Measurements from ENCODE around the gene MEIOB.
A peak's percentile ranks its signal among the peaks of the same experiment; 100 is the strongest.

Gene MEIOB

DNA sequence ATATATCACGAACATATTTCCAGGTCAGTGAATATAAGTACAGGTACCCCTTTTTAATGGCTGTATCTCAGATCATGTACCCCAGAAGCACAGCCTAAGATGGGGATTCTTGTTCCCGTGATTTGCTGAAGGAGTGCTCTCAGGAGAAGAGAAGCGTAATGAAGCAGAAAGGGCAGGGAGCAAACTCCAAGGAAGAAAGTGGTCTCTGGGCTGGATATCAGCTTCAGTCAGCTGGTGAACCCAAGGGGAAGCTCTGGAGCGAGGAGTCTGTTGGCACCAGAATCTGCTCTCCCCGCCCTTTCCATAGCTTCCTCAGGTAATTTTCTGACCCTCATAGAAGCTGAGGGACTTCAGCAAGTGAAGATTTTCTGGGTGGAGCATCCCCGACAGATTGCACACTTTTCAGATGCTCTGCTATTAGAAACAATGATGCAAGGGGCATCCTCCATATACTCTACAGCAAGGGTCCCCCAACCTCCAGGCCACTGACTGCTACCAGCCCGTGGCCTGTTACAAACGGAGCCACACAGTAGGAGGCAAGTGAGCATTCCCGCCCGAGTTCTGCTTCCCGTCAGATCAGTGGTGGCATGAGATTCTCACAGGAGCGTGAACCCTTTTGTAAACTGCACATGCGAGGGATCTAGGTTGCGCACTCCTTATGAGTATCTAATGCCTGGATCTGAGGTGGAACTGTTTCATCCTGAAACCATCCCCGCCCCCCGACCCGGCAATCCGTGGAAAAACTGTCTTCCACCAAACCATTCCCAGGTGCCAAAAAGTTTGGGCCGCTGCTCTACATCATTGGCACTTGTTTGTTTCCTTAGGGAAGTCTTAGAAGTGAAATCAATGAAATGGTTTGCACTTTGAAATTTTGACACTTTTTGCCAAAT, 40.5 kb downstream of the MEIOB start:
- no peak for DNase-seq (ENCODE audit: low spot score)

DNA sequence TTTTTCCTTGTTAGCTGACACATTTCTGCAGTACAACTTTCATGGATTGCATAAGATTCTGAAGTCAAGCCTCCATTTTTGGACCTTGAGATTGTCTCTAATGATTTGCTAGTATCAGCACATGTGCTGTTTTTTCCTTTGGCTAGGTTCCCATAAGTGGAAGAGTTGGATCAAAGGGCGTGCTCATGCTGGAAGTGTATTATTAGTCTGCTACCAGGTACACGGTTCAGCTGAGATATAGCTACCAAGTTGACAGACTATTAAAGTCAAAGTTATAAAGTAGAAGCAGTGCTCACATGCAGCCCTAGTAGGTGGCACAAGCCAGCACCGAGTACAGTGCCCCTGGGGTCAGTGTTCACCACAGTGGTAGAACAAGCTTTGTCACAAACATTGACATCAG, 41.8 kb downstream of the MEIOB start:
- DNase-seq (ENCODE audit: low spot score) = no peak

DNA sequence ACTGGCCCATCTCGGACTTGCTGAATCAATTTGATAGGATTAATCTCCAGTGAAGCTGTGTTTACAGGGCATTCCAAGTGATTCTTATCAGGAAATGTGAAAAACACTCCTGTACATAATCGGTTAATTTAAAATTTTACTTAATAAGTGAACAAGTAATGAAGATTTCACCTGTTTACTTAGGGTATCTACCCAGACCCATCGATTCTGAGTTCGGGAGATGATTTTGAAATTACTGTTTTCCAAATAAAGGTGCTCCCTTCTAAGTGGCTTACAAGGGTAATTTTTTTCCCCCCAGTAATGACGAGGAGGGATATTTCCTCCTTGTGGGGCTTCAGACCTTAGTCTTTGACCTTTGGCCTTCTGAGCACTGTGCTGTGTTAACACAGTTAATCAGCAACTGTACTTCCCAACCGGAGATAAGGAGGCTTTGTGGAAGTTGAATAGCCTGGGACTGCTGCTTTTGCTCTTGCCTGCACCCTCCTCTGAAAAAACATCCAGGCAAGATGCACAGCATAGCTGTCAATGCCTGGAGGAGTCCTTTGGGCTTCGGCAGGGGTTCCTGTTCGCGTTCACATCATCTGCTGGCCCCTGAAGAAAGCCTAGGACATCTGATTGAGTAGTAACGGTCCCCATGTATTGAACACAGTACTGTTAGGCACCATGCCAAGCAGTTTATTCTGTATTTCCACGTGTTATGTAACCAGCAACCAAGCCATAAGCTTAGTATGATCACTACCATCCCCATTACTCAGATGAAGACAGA, 43.1 kb downstream of the MEIOB start:
- DNase-seq (ENCODE audit: low spot score) = no peak

DNA sequence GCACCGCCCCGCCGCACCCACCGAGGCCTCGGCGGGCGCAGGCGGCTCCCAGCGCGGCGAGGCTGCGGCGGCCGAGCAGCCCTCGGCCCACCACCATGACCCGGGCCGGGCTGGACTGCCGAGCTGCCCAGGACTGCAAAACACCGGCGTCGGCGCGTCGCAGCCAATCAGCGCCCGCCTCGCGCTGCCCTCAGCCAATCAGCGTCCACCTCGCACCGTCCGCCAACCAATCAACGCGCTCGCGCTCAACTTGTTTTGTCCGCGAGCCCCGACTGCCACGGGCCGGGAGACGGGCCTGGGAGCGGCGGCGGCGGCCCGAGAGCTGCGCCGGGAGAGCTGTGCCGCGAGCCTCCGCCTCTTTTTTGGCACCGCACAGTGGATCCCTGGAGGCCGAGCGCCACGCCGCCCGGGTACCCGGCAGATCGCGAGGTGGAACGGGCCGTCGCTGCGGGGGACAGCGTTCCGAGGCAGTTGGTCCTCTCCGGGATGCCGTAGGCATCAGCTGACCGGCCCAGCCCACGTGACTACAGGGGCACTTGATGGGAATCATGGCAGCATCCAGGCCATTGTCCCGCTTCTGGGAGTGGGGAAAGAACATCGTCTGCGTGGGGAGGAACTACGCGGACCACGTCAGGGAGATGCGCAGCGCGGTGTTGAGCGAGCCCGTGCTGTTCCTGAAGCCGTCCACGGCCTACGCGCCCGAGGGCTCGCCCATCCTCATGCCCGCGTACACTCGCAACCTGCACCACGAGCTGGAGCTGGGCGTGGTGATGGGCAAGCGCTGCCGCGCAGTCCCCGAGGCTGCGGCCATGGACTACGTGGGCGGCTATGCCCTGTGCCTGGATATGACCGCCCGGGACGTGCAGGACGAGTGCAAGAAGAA, 45.0 kb downstream of the MEIOB start, which contains the start of the genes FAHD1 and HAGH:
TSS of gene FAHD1 (plus strand) at position 516 of the 883 bp plus-strand sequence. CDS start at position 549, 33 bp downstream.
TSS of gene HAGH (minus strand) at position 135 of the 883 bp plus-strand sequence. CDS start at position 97, 38 bp downstream.
- peak; percentile 100 for DNase-seq (ENCODE audit: low spot score)

- peak; percentile 67 for DNase-seq (ENCODE audit: low spot score)
Measured at GRCh38 chr16:1825864-1826690, 45.9 kb downstream of the MEIOB start.

- no peak for DNase-seq (ENCODE audit: low spot score)
Measured at GRCh38 chr16:1825381-1825863, 46.5 kb downstream of the MEIOB start.

- no peak for DNase-seq (ENCODE audit: low spot score)
Measured at GRCh38 chr16:1823821-1824220, 48.1 kb downstream of the MEIOB start.

DNA sequence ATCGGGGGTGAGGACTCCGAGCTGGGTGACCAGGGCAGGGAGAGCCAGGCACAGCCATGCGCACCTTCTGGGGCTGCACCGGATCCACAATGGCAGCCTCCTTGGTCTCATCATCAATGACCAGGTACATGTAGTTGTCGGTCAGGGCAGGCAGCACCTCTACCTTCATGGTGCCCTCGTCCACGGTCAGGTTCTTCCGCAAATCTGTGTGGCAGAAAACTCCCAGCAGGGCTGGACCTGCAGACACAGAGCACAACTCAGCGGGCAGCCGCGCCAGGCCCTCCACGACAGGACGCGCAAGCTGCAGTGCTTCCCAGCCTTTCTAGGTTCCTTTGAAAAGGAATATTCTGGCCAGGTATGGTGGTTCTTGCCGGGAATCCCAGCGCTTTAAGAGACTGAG, 49.2 kb downstream of the MEIOB start:
- no peak for DNase-seq (ENCODE audit: low spot score)

- no peak for DNase-seq (ENCODE audit: low spot score)
Measured at GRCh38 chr16:1821861-1822611, 49.9 kb downstream of the MEIOB start.

DNA sequence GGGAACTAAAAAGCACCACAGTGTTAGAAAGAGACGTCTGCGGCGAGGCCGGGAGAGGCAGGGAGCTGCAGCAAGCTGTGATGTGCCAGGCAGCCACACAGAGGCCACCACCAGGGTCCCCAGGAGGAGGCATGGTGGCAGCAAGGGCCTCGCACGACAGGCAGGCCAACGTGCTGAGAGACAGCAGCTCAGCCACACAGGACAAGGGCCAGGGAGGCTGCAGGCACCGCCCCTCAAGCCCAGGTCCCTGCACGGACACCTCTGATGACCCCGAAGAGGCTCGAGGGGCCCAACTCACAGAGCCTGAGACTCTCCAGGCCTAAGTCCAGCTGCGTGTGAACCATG, 51.0 kb downstream of the MEIOB start:
- no peak for DNase-seq (ENCODE audit: low spot score)

- DNase-seq (ENCODE audit: low spot score) = no peak
Measured at GRCh38 chr16:1820096-1820945, 51.6 kb downstream of the MEIOB start.

GRCh38 chr16:1819611-1820010, 52.4 kb downstream of the MEIOB start:
- DNase-seq (ENCODE audit: low spot score) = no peak

GRCh38 chr16:1818873-1819525, 53.0 kb downstream of the MEIOB start:
- DNase-seq (ENCODE audit: low spot score) = no peak

DNA sequence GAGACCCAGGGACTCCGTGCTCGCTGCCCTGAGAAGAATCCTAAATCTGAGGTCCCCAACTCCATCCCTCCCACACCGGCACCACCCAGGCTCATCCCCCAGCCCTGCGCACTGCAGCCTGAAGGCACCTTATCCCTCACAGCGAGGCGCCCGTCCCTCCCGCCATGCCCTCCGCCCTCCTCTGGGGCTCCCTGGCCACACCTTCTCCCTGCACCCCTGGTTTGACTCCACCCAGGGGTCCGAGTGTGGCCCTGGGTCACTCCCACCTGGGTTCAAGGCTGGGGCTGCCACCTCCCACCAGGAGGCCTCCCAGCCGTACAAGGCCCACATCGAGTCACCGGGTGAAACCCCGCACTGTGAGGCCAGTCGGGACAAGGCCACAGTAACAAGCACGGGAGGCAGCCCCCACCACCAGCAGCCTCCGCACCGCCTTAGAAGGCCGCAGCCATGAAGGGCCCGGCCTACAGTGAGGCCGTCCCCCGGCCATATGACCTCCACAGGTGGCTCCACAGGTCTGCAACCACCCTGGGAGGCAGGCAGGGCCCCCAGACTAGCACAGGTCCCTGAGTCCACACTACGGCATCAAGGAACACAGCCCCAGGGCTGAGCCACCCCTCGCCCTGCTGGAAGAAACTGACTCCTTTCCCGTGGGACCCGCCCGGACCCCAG, 53.6 kb downstream of the MEIOB start:
- no peak for DNase-seq (ENCODE audit: low spot score)

GRCh38 chr16:1817716-1818115, 54.2 kb downstream of the MEIOB start:
- no peak for DNase-seq (ENCODE audit: low spot score)

DNA sequence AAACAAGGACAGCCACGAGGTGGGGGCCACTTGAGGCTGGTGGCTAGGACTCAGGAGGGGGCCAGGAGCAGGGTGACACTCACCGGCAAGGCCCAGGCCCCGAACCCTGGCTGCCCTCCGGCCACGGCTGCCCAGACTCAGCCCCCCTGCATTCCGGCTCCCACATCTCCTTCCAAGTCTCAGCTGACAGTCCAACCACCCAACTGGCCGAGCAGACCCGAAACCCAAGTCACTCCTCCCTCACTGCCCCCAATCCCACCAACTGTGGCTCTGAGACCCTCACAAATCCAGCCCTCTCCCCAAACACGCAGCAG, 54.7 kb downstream of the MEIOB start:
- no peak for DNase-seq (ENCODE audit: low spot score)

GRCh38 chr16:1816396-1817275, 55.3 kb downstream of the MEIOB start:
- DNase-seq (ENCODE audit: low spot score) = no peak

All from AG20443 (cell line).